GM18907 (cell line): ENCODE data around the gene ASB11.
A peak's percentile ranks its signal among the peaks of the same experiment; 100 is the strongest.
"Not testable (repeated sequence)": the region's sequence is repeated elsewhere in the genome, so short reads cannot be mapped to it uniquely, and the experiment has no call there.

Experiments used
- ATAC-seq: cut with Tn5 transposase; IDR thresholded peaks from one replicate; pipeline ENCODE4 v1.9.1; 2021; ENCODE audit warnings: mild to moderate bottlenecking, moderate library complexity; ENCODE audit not compliant: unreplicated experiment

The ASB11 gene

GRCh38 chrX:15310117-15310516 is 5.3 kb downstream of the ASB11 start:
- no peak for ATAC-seq

GRCh38 chrX:15305899-15306298 is 9.5 kb downstream of the ASB11 start:
- ATAC-seq, result not testable (repeated sequence)

DNA sequence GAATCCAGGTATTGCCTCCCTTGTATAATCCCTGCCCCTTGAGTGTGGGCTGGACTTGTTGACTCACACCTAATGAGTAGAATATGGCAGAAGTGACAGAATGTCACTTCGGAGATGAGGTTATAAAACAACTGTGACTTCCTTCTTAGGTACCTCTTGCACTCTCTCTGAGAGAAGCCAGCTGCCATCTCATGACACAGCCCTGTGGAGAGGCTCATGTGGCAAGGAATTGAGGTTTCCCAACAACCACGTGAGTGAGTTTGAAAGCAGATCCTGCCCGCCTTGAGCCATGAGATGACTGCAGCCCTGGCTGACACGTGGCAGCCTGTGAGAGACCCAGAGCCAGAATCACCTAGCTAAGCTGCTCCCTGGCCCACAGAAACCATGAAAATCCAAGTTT is 13.5 kb downstream of the ASB11 start:
- peak; percentile 74 for ATAC-seq

DNA sequence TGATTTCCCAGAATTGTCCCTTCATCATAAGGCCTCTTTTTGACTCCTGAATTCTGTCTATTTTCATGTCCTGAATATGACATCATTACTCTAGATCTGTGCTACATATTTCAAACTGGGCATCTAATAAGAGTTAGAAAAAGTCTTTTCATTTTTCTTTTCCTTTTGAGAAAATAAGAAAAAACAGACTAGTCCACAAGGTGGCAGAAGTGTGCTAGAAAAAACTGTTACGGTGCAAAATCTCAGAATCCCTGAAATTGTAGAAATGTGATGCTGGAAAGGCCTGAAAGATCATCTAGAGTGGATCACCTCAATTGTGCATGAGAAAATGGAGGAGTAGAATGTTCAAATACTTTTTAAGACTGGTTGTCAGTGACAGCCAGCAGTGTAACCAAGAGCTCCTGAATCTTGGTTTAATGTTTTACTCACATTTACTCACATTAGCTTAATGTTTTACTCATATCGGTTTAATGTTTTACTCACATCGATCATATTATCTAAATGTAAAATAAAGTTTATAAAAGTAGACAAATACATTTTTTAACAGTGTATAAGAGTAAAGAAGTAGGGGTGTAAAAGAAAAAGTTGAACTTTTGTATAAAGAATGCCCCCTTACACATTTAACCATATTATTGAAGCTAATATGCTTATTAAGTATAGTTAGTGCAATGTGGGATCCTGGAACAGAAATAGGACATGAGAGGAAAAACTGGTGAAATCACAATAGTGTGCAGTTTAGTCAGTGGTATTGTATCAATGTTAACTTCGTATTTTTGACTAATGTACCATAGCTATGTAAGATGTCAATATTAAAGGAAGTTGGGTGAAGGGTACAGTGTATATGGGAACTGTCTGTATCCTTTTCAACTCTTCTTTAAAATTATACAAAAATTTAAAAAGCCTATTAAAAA is 15.2 kb downstream of the ASB11 start:
- no peak for ATAC-seq

DNA sequence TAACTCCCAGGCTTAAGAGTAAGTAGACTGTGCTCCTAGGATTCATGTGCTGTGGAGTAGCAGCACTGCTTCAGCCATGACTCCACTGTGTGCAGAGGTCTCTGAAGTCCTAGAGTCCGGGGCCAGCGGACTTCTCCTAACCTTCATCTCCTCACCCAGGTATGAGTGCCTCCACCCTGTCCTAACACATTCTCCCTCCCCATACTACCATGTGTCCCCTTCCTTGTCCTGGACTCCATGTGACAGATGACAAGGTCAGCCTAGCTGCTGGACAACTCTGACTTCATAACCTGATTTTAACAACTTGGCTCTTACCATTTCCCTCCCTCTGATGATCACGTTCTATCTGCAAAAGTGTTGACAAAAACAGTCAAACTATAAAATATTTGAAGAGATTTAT is 16.7 kb downstream of the ASB11 start:
- no peak for ATAC-seq

GRCh38 chrX:15298201-15298600 is 17.2 kb downstream of the ASB11 start:
- ATAC-seq, result no peak

GRCh38 chrX:15293451-15293850 is 22.0 kb downstream of the ASB11 start:
- ATAC-seq, result no peak

GRCh38 chrX:15292861-15293260 is 22.6 kb downstream of the ASB11 start:
- ATAC-seq, result no peak

DNA sequence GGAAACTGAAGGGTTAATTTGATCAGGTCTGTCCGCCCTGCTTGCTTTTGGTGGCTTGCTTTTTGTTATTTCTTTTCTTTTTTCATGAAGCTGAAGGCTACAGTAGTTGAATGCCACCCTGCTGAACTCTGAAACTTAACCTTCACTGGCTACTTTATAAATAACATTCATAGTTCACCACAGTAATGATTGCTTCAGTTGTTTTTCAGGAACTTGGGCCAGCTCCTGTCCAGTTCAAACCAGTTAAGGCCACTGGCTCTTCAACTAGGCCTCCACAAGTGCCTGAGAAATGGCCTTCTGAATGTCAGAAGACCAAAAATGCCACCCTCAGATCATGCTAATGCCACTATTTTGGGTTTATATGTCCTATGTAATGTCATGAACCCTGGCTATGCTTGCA is 37.8 kb downstream of the ASB11 start:
- ATAC-seq, result no peak

GRCh38 chrX:15274946-15275345 is 40.5 kb downstream of the ASB11 start:
- ATAC-seq, result no peak

GRCh38 chrX:15273275-15273674 is 42.2 kb downstream of the ASB11 start:
- ATAC-seq, result not testable (repeated sequence)

DNA sequence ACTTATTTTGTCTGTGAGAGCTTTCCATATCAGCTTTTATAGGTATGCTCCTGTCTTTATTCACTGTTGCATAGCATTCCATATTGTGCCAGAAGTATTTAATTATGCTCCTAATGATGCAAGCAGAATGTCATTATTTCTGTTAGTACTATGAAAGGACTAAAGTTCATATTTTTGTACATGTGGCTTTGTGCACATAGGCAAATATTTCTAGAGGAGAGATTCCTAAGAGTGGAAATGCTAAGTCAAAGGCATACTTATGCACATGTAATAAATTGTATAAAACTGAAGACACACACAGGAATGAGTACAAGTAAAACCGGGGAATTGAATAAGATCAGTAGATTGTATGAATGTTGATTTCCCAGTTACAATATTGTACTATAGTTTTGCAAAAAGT is 43.7 kb downstream of the ASB11 start:
- no peak for ATAC-seq

- peak; percentile 89 for ATAC-seq
Observed at GRCh38 chrX:15269618-15270521, 45.6 kb downstream of the ASB11 start, which contains the start of gene ASB9. Gene ASB9, minus strand, starts transcription at chrX:15270083. Its CDS starts 209 bp downstream, at chrX:15269874.

- no peak for ATAC-seq
Observed at GRCh38 chrX:15269120-15269519, 46.3 kb downstream of the ASB11 start.

GRCh38 chrX:15254852-15255251 is 60.6 kb downstream of the ASB11 start:
- no peak for ATAC-seq

GRCh38 chrX:15245896-15246295 is 69.5 kb downstream of the ASB11 start:
- no peak for ATAC-seq

GRCh38 chrX:15244421-15244820 is 71.0 kb downstream of the ASB11 start:
- ATAC-seq, result no peak

DNA sequence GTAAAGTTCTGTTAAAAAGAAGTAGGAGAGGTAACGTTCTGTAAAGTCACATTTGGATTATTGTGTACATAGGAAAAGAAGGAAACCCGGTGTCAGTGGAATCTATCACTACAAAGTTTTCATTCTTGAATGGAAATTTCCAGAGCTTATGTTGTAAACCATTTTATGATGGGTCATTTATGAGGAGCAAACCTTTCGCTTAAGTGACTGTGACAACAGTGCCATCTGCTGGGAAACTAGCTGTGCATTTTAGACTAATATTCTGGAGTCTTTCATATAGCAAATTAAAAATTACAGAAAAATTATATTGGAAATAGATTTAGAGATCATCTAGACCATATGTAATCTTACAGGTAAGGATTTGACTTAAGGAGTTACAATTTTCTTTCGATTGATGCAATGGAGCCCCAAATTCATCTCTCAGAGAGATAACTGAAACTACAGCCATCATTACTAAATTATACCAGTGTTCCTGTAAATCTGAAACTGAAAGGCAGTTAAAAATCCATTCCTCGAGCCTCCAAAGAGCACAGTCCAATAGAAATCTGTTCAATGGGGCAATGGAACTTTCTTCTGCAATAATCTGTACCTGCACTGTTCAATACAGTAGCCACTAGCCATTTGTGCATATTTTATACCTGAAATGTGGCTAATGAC is 72.4 kb downstream of the ASB11 start:
- peak; percentile 53 for ATAC-seq

DNA sequence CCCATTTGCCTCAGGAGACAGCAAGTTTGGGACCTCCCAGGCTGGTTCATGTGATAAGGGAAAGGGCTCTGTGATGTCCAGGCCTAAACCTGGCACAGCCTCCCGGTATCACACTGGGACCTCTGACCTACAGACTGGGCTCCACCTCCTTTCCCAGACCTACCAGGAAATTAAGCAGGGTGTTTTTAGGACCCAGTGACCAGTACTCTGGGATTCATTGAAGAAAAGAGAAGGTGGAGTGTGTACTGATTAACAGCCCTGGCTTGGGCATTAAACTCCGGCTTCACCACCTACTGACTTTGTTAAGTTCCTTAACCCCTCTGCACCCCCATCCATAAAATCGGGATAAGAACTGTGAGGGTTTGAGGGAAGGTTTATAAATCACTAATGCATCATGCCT is 74.1 kb downstream of the ASB11 start:
- no peak for ATAC-seq

- ATAC-seq, result no peak
Observed at GRCh38 chrX:15240414-15240813, 75.0 kb downstream of the ASB11 start.

GRCh38 chrX:15236146-15236545 is 79.3 kb downstream of the ASB11 start:
- ATAC-seq, result no peak
